Ascending aorta (tissue), 2 donors: Measurements from ENCODE around the gene FBXO40. TPM values are rescaled to one million over a fixed set of nuclear protein-coding genes. Genes with fewer than 3 reads are reported as not detected.

Experiments used
- DNase-seq, 2 donors: peaks; one replicate each; pipeline ENCODE4 v3.0.0-alpha.2; 2019; ENCODE audit warnings: low spot score in 2 of 2
- H3K27ac ChIP-seq, 2 donors: fragments of 200-600 bp; sonication (generic); one replicate each; pipeline ENCODE4 v1.5.1; 2016 to 2017; ENCODE audit warnings: mild to moderate bottlenecking in 1 of 2
- H3K27me3 ChIP-seq: fragments of 200-600 bp; sonication (generic); one replicate; pipeline ENCODE4 v1.5.1; 2017
- H3K36me3 ChIP-seq, 2 donors: fragments of 200-600 bp; sonication (generic); one replicate each; pipeline ENCODE4 v1.5.1; 2016
- H3K4me1 ChIP-seq, 2 donors: fragments of 200-600 bp; sonication (generic); one replicate each; pipeline ENCODE4 v1.5.1; 2016 to 2017; ENCODE audit warnings: mild to moderate bottlenecking in 1 of 2
- H3K4me3 ChIP-seq, 2 donors: fragments of 200-600 bp; sonication (generic); one replicate each; pipeline ENCODE4 v1.5.1; 2016 to 2017; ENCODE audit warnings: mild to moderate bottlenecking in 1 of 2
- H3K9me3 ChIP-seq, 2 donors: fragments of 200-600 bp; sonication (generic); one replicate each; pipeline ENCODE4 v1.5.1; 2016
- CTCF ChIP-seq, 3 experiments: fragments of 200-600 bp in 2 of 3; fragments of 450-650 bp in 1 of 3; sonication (generic) in 2 of 3; IDR thresholded peaks; one replicate each; pipeline ENCODE4 v1.5.1; 2016 to 2019; ENCODE audit warnings: antibody characterized with exemption in 3 of 3, mild to moderate bottlenecking in 1 of 3, moderate library complexity in 1 of 3
- intact Hi-C: fragments of 100-400 bp; cut with DNase I; formaldehyde crosslinking; loops from one replicate; pipeline ENCODE4 v1.15.1; 2023
- total RNA-seq: library from RNA; depleted of rRNA; stranded (reverse); fragments of >200 nt; gene quantifications from one replicate; pipeline ENCODE4 v1.1.0, GENCODE V29; 2016

FBXO40 gene
- total RNA-seq, 1 donor from 2014 or later: not detected

GRCh38 chr3:121665488-121665887 is 72.3 kb downstream of the FBXO40 start:
- TF ChIP-seq CTCF (IDR thresholded peaks at IDR 0.05): no peak
- Histone ChIP-seq H3K9me3 (no peaks in the 10 kb centered on the region), H3K4me1 (no peaks in the 10 kb centered on the region), H3K27me3 (no peaks in the 10 kb centered on the region), H3K27ac (no peak overlapping the region), H3K4me3 (no peak overlapping the region), H3K36me3 (peaks cover 53 to 76% of the 10 kb centered on the region in 2 donors)
- intact Hi-C loops: no loop called here
- no peak for DNase-seq

- TF ChIP-seq CTCF (IDR thresholded peaks at IDR 0.05): no peak
- Histone ChIP-seq H3K4me3 (no peak overlapping the region), H3K36me3 (peaks cover 55 to 93% of the 10 kb centered on the region in 2 donors), H3K4me1 (no peaks in the 10 kb centered on the region), H3K27ac (no peak overlapping the region), H3K9me3 (no peaks in the 10 kb centered on the region), H3K27me3 (no peaks in the 10 kb centered on the region)
- DNase-seq: no peak
- intact Hi-C loops: no loop called here
Measured at GRCh38 chr3:121667333-121667732, 74.2 kb downstream of the FBXO40 start.

- no peak overlapping the region for H3K27ac ChIP-seq
- intact Hi-C loops: no loop called here
- TF ChIP-seq CTCF (IDR thresholded peaks at IDR 0.05): no peak
- DNase-seq: no peak
- H3K27me3 ChIP-seq: no peaks in the 10 kb centered on the region
- H3K4me3 ChIP-seq: no peak overlapping the region
- peaks cover 59 to 89% of the 10 kb centered on the region in 2 donors for H3K36me3 ChIP-seq
- no peaks in the 10 kb centered on the region for H3K4me1 ChIP-seq
- H3K9me3 ChIP-seq: no peaks in the 10 kb centered on the region
Measured at GRCh38 chr3:121670676-121671075, 77.5 kb downstream of the FBXO40 start.

GRCh38 chr3:121677141-121677540 is 84.0 kb downstream of the FBXO40 start:
- Histone ChIP-seq H3K27ac (no peak overlapping the region), H3K36me3 (peaks cover 68 to 79% of the 10 kb centered on the region in 2 donors), H3K27me3 (no peaks in the 10 kb centered on the region), H3K4me3 (no peak overlapping the region), H3K4me1 (no peaks in the 10 kb centered on the region), H3K9me3 (no peaks in the 10 kb centered on the region)
- intact Hi-C loops: no loop called here
- no peak for DNase-seq
- TF ChIP-seq CTCF (IDR thresholded peaks at IDR 0.05): no peak

Other genes starting within 250 kb of the FBXO40 start
- gene POLQ, start 47.4 kb upstream of the FBXO40 start, total RNA-seq: not detected
- gene ARGFX, start 25.4 kb upstream of the FBXO40 start, total RNA-seq: not detected
- gene HCLS1, start 67.5 kb downstream of the FBXO40 start, total RNA-seq: 19.8 TPM
- gene GOLGB1, start 156.4 kb downstream of the FBXO40 start, total RNA-seq: 87.9 TPM
- gene IQCB1, start 241.7 kb downstream of the FBXO40 start, total RNA-seq: 2.9 TPM
- gene EAF2, start 241.8 kb downstream of the FBXO40 start, total RNA-seq: 2.4 TPM